ENCODE results near the gene PPFIA2.

- TF ChIP-seq CTCF (optimal IDR thresholded peaks at IDR 0.05 in 1 of 3, IDR thresholded peaks at IDR 0.05 in 1 of 3, conservative IDR thresholded peaks at IDR 0.05 in 1 of 3; ENCODE audit: extremely low read depth in 1 of 3, insufficient read depth in 2 of 3, low read length in 3 of 3), result no peak
- no peak for TF ChIP-seq EZH2 (IDR thresholded peaks at IDR 0.05; ENCODE audit: low read length)
These were observed 37.1 kb downstream of the PPFIA2 start for GRCh38 chr12:81722004-81722403.
